ENCODE results near the gene PRSS58.

Gene PRSS58, protein sequence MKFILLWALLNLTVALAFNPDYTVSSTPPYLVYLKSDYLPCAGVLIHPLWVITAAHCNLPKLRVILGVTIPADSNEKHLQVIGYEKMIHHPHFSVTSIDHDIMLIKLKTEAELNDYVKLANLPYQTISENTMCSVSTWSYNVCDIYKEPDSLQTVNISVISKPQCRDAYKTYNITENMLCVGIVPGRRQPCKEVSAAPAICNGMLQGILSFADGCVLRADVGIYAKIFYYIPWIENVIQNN

GRCh38 chr7:142257958-142258357 lies at the start of gene PRSS58:
Gene PRSS58, minus strand, starts transcription at chr7:142258058. Its CDS starts 351 bp downstream, at chr7:142257707.
- DNase-seq (ENCODE audit: low read depth): no peak

DNA sequence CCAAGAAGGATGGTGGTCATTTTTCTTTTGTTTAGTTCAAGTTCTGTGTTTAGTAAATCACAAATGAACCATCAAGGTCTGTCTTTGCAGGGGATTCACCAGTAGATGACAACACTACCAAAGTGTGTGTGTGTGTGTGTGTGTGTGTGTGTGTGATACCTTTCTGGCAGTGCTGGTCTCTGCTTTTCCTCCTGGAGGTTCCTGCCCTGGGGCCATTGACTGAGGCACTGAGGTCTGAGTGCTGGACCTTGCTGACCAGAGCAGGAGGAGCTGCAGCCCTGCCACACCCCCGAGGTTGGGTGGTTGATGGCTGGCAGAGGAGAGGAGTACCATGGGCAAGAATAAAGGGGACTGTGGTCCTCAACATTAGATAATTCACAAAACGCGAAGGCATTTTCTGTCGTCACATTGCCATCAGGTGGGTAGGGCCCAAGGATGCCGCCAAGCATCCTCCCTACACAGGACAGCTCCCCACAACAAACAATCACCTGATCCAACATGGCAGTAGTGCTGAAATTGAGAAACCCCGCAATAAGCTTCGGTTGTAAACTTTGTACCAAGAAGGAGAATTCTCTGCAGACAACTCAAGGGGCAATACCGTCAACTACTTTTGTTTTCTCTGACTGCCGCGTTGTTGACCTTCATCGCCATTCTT lies 49.5 kb upstream of the PRSS58 start:
- DNase-seq (ENCODE audit: low read depth): no peak

- no peak for DNase-seq (ENCODE audit: low read depth)
Measured at GRCh38 chr7:142303650-142304049, 45.8 kb upstream of the PRSS58 start.

- no peak for DNase-seq (ENCODE audit: low read depth)
Measured at GRCh38 chr7:142301923-142302550, 44.2 kb upstream of the PRSS58 start.

GRCh38 chr7:142301299-142301698 lies 43.4 kb upstream of the PRSS58 start:
- no peak for DNase-seq (ENCODE audit: low read depth)

DNA sequence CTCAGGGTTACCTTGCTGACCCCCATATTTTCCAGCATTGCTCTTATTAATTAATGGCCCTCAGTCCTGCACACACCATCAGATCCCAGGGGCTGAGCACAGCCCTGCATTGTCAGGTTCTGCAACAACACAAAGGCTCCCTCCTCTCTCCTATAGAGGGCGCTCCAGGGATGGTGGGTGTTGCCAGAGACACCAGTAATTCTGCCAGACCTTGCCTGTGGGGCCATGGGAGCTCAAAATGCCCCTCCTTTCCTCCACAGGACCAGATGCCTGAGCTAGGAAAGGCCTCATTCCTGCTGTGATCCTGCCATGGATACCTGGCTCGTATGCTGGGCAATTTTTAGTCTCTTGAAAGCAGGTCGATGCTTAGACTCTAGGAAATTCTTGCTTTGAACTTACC lies 42.8 kb upstream of the PRSS58 start:
- DNase-seq (ENCODE audit: low read depth): no peak

GRCh38 chr7:142299237-142299781 lies 41.5 kb upstream of the PRSS58 start:
- no peak for DNase-seq (ENCODE audit: low read depth)

- DNase-seq (ENCODE audit: low read depth): no peak
Measured at GRCh38 chr7:142298627-142299026, 40.8 kb upstream of the PRSS58 start.

DNA sequence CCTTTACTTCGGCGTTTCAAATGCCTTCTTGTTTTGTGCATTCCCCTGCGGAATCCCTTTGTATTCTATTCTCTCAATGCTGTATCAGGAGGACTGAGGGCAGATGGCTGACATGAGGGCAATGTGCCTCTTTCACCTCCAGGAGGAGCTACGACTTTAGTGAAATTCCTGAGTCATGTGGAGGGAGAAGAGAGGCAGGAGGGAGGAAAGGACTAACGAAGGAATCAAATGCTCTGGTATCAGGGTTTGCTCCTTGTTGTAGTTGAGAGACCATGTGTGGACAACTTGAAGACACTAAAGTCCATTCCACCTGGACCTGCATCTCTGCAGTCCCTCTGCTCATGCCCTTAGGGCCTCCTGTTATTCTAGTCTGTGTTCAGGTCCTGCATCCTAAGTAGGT lies 40.2 kb upstream of the PRSS58 start:
- DNase-seq (ENCODE audit: low read depth): no peak

DNA sequence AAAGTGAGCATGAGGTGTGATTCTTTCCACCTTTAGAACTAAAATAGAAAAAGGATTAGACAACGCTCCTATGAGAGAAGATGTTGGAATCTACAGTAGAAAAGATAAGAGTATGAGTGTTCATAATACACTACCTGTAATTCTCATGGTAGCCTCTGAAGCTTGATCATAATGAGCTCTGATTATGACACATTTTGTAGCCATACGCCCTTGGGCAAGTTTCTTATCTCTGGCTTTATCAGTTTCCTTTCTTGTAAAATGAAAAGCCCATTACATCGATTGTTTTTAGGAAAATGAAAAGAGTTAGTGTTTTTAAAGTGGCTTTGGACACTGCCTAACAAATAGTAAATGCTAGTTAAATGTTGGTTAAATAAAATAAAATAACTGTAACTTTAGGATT lies 22.4 kb upstream of the PRSS58 start:
- DNase-seq (ENCODE audit: low read depth): no peak

DNA sequence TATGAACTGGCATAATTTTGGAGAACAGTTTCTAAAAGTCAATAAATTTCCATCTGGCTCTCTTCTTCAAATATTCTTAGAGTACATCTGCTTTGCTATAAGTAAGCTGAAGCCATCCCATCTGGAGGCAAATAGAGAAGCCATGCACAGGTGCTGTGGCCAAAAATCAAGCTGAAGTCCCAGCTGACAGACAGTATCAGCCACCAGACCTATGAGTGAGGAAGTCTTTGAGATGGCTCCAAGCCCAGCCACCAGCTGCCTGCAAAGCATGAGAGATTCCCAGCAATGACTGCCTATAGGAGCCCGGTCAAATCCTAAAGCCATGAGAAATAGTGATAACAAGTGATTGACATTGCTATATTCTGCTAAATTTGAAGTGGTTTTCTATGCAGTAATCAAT lies 21.7 kb upstream of the PRSS58 start:
- DNase-seq (ENCODE audit: low read depth): no peak

DNA sequence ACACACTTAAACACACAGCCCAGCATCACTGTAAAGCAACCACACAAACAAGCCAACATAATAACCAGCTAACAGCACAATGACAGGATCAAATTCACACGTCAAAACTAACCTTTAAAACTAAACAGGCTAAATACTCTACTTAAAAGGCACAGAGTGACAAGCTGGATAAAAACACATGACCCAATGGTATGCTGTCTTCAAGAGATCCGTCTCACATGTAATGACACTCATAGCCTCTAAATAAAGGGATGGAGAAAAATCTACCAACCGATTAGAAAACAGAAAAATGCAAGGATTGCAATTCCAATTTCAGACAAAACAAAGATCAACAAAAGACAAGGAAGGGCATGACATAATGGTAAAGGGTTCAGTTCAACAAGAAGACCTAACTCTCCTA lies 17.2 kb upstream of the PRSS58 start:
- DNase-seq (ENCODE audit: low read depth): no peak

DNA sequence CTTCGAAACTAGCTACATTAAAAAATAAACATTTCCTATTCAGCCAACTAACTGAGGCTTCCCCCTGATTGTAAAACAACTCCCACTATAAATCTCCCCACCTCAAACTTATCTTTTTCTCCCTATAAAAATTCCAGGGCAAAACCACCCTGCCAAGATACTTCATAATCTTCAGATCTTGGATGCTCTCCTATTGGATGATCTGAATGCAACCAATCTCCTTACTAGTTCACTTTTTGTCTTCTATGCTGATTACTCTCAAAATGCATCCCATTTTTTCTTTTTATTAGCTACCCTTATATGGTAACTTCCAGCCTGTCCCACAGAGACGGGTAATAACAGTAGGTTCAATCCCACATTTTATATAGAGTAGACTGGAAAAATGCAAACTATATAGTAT lies 15.0 kb upstream of the PRSS58 start:
- DNase-seq (ENCODE audit: low read depth): no peak

- DNase-seq (ENCODE audit: low read depth): no peak
Measured at GRCh38 chr7:142263598-142264380, 5.9 kb upstream of the PRSS58 start.

DNA sequence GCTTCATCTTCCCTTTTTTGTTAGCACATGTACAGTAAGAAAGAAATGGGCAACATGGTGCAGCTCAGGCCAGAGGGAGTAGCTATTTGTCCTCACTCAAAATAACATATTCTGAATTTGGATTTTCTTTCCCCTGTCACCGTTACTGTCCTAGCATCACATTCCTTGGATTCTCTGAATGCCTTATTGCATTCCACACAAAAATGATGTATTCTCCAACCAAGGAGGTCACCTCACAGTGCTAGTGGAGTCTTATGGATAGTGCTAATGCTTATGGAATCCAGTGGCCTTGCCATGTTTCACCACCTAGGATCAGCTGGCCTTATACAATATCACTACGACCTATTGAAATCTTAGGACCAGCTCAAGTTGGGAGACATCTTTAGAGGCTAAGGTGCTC lies 7.2 kb downstream of the PRSS58 start:
- DNase-seq (ENCODE audit: low read depth): no peak

DNA sequence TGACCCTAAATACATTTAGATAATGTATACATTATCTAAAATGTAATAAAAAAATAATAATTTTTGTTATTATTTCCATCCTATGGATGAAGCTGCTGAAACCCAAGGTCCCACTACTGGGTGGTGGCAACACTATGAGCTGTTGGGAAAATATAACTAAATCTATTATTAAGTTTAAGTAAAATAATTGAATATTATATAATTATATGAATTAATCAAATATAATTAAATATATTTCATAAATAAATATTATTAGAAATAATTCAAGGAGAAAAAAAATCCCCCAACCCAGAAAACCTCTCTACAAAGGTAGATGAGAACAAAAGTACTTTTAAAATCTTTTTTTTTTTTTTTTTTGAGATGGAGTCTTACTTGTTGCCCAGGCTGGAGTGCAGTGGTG lies 7.9 kb downstream of the PRSS58 start:
- no peak for DNase-seq (ENCODE audit: low read depth)

GRCh38 chr7:142248166-142249160 lies 9.4 kb downstream of the PRSS58 start:
- no peak for DNase-seq (ENCODE audit: low read depth)

DNA sequence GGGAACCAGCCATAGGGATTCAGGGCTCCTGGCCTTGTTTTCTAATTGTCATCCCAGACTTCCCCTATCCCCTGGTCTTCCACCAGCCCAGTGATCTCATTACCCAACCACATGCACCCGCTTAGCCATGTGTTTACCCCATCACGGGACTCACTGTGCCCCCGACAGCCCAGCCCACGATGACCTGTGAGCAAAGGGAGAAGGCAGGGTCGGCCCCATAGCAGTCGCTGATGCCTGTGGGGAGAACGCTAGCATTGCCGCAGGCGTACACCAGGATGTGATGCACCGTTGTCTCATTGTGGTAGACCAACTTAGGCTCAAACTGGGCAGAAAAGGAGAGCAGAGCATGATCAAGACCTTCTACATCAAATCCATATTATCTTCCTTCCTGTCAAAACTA lies 14.0 kb downstream of the PRSS58 start:
- no peak for DNase-seq (ENCODE audit: low read depth)

DNA sequence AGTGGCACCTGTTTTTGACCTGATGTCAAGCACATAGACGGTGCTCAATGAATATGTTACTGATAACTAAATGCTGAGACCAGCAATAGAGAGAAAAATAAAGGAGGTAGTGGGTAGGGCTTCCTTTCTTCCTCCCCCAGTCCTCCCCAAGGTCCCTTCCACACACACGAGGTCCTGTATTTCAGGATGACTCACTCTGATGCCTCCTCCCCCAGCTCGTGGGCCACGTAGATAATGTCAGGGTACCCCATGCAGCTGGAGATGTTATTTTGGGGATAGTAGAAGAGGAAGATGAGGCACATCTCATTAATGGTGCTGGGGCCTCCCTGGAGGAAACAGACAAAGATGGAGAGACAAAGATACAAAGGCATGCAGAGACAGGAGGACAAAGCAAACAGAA lies 17.3 kb downstream of the PRSS58 start:
- no peak for DNase-seq (ENCODE audit: low read depth)

DNA sequence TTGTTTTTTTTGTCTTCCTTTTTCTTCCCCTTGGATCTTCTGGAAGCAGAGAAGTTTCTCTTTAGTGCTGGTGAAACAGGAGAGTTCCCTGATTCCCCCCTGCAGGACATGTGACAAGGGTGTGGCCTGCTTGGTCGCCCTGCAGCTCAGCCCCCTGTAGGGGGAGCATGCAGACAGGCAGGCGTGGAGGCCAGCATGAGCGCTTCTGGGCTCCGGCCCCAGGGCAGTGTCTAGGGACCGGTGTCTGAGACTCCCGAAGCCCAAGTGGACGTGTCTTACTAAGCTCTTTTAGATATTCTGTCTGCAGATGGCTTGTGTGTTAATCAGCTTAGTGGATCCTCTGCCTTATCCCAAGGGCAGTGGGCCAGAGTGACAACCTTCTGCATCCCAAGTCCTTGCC lies 26.1 kb downstream of the PRSS58 start:
- DNase-seq (ENCODE audit: low read depth): no peak

DNA sequence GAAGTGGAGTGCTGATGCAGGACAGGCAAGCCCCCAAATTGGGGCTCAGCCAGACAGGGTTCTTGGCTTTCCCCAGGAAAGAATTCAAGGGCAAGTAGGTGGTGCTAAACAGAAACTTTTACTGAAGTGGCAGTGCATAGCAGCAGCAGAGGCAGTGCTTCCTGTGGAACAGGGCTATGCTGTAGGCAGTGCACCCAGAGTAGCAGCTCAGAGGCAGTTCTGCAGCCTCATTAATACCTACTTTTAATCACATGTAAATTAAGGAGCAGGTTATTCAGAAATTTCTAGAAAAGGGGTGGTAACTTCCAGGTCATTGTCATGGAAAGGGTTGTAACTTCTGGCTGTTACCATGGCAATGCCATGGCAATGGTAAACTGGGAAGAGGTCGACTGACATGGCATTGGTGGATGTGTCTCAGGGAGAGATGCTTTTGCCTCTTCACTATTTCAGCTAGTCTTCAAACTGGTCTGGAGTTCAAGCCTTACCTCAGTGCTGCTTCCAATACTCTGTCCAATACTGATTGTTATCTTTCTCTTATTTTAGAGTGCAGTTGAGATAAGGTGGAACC lies 29.2 kb downstream of the PRSS58 start:
- DNase-seq (ENCODE audit: low read depth): no peak

All from stimulated activated CD8-positive, alpha-beta memory T cell treated with anti-CD3 and anti-CD28 coated beads, Interleukin-15, amount 100 ng/mL, for 24 hours (primary cell).